Lung (tissue), 16 donors: ENCODE results near the gene MINDY3. TPM values are rescaled to one million over a fixed set of nuclear protein-coding genes. Genes with fewer than 3 reads are reported as not detected.
A peak's percentile ranks its signal among the peaks of the same experiment; 100 is the strongest.

Experiments
- ATAC-seq: fragments of 200-7000 bp; cut with Tn5 transposase; one replicate; pipeline ENCODE4 v1.9.1; 2020; ENCODE audit warnings: moderate number of reproducible peaks; ENCODE audit not compliant: insufficient read depth, low FRiP score
- DNase-seq, 3 donors: peaks; one replicate each; pipeline ENCODE4 v3.0.0-alpha.2; 2013 to 2017
- H3K27ac ChIP-seq, 2 donors: one replicate each; pipeline ENCODE4 v1.5.1; 2013; ENCODE audit warnings: mild to moderate bottlenecking in 2 of 2, moderate library complexity in 2 of 2, control low read depth in 1 of 2, inconsistent platforms in 1 of 2, low read depth in 1 of 2, low read length in 1 of 2
- H3K27me3 ChIP-seq, 3 donors: one replicate each; pipeline ENCODE4 v1.5.1; 2013; ENCODE audit warnings: low read length in 2 of 3; ENCODE audit not compliant: control insufficient read depth in 3 of 3, insufficient read depth in 3 of 3
- H3K36me3 ChIP-seq, 4 donors: one replicate each; pipeline ENCODE4 v1.5.1; 2013; ENCODE audit warnings: low read length in 4 of 4, mild to moderate bottlenecking in 1 of 4, moderate library complexity in 1 of 4; ENCODE audit not compliant: control insufficient read depth in 4 of 4, insufficient read depth in 4 of 4
- H3K4me1 ChIP-seq, 5 donors: one replicate each; pipeline ENCODE4 v1.5.1; 2013; ENCODE audit warnings: low read length in 5 of 5, mild to moderate bottlenecking in 2 of 5, moderate library complexity in 1 of 5; ENCODE audit not compliant: control insufficient read depth in 5 of 5, insufficient read depth in 5 of 5
- H3K4me3 ChIP-seq: one replicate; pipeline ENCODE4 v1.5.1; 2013; ENCODE audit warnings: mild to moderate bottlenecking, control low read depth, moderate library complexity
- H3K9ac ChIP-seq, 2 donors: one replicate each; pipeline ENCODE4 v1.5.1; 2013; ENCODE audit warnings: low read length in 2 of 2, control low read depth in 1 of 2; ENCODE audit not compliant: insufficient read depth in 1 of 2
- H3K9me3 ChIP-seq, 4 donors: one replicate each; pipeline ENCODE4 v1.5.1; 2013; ENCODE audit warnings: low read length in 3 of 4, mild to moderate bottlenecking in 1 of 4, moderate library complexity in 1 of 4; ENCODE audit not compliant: control insufficient read depth in 4 of 4, insufficient read depth in 3 of 4
- WGBS, 2 donors: extraction: QIAGEN DNeasy Blood & Tissue Kit; methylation state at CpG; one replicate each; pipeline ENCODE4 v1.1.7; 2013; 5-methylcytosine and 5-hydroxymethylcytosine counted together
- long read RNA-seq, 5 donors: transcript quantifications; one replicate each; lab custom pipeline, GENCODE V29; 2026
- polyA plus RNA-seq, 2 donors: library from polyadenylated mRNA; stranded (reverse); fragments of 200-250 nt; gene quantifications; one replicate each; pipeline ENCODE4 v1.2.1, GENCODE V29; 2013
- total RNA-seq, 2 donors: library from RNA; depleted of rRNA in 1 of 2; stranded (reverse); fragments of >200 nt in 1 of 2; gene quantifications; one replicate each; pipeline ENCODE4 v1.2.1, GENCODE V29; 2014 to 2021
- TF ChIP-seq, protein P1 (sequence below): IDR thresholded peaks from 2 replicates; pipeline ENCODE4 v1.5.1; 2012; ENCODE audit warnings: mild to moderate bottlenecking; ENCODE audit errors: control extremely low read depth, extremely low read depth
- donor health status: control.
- donor health status: control.
- donor health status: Bipolar disorder and iron deficiency.
- donor health status: healthy.
- donor health status: DM: yes; HTN: yes; CAD: no.

MINDY3 gene
- 10 to 100 TPM; 20.4 to 61.7 TPM for total RNA-seq
- 10 to 100 TPM; 13.9 to 28.9 TPM for polyA plus RNA-seq
- long read RNA-seq, donor 1, partial matches to known transcripts = 0 of 3 reads
- long read RNA-seq, donor 1, other reads (novel, unspliced or antisense) = 0 of 3 reads
- long read RNA-seq, donor 2 = 0 reads
- long read RNA-seq, donor 3, partial matches to known transcripts = 0 of 2 reads
- long read RNA-seq, donor 3, other reads (novel, unspliced or antisense) = 0 of 2 reads
- long read RNA-seq, donor 4, partial matches to known transcripts = 0 of 1 reads
- long read RNA-seq, donor 4, other reads (novel, unspliced or antisense) = 0 of 1 reads
- long read RNA-seq, donor 5, partial matches to known transcripts = 0 of 6 reads
- long read RNA-seq, donor 5, other reads (novel, unspliced or antisense) = 0 of 6 reads

DNA sequence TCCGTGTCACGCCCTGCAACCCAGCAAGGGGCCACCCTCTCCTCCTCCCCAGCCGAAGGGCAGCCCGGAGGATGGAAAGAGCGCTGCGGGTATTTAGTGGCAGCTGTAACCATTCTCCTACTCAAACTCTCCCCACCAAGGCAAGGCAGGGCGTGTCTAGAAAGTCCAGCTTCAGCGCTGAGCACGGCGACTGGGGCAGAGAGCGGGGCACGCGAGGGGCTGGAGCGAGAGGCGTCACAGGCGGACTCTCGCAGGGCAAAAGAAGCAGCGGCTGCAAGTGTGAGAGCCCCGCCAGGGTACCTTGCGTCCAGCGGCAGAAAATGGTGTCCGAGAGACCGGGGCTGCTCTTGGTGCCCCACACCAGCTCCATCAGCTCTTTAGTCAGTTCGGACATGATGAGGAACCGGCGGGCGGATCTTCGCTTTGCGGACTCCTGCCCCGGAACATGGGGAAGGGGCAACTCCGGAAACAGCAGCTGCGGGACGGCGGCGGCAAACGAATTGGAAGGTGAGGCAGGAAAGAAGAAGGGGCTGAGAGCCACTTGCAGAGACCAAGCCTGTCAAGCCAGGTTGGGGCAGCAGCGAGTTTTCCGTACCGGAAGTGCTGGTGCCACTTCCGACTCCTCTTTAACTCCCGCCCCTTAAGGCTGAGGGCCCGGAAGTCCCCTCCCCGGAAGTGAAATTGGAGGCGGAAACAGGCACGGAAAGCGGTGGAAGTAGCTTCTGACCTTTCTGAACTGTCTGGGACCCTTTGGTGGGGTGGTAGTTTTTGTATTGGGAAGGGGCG is at the start of gene MINDY3:
Gene MINDY3, minus strand, starts transcription at position 602 of the 786 bp plus-strand sequence. Its CDS starts 208 bp downstream, at position 394.
- Histone ChIP-seq H3K4me1 (peaks cover 0 to 21% (median 5%) of the 10 kb centered on the region in 5 donors), H3K27ac (peak within 1 kb of the TSS; percentile 77 to 79), H3K4me3 (peak within 1 kb of the TSS; percentile 73), H3K9ac (peak within 1 kb of the TSS; percentile 42 to 48), H3K36me3 (no peaks in the 10 kb centered on the region), H3K9me3 (peaks cover 0 to 3% (median 0%) of the 10 kb centered on the region in 4 donors), H3K27me3 (peaks cover 0 to 24% (median 23%) of the 10 kb centered on the region in 3 donors)
- TF ChIP-seq, protein P1, sequence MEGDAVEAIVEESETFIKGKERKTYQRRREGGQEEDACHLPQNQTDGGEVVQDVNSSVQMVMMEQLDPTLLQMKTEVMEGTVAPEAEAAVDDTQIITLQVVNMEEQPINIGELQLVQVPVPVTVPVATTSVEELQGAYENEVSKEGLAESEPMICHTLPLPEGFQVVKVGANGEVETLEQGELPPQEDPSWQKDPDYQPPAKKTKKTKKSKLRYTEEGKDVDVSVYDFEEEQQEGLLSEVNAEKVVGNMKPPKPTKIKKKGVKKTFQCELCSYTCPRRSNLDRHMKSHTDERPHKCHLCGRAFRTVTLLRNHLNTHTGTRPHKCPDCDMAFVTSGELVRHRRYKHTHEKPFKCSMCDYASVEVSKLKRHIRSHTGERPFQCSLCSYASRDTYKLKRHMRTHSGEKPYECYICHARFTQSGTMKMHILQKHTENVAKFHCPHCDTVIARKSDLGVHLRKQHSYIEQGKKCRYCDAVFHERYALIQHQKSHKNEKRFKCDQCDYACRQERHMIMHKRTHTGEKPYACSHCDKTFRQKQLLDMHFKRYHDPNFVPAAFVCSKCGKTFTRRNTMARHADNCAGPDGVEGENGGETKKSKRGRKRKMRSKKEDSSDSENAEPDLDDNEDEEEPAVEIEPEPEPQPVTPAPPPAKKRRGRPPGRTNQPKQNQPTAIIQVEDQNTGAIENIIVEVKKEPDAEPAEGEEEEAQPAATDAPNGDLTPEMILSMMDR = no peak
- DNase-seq = peak; percentile 87 to 94 (median 89)
- peak; percentile 86 for ATAC-seq
- WGBS, 2 donors = 0 to 1% methylated on average over 47 of the region's 47 CpGs

DNA sequence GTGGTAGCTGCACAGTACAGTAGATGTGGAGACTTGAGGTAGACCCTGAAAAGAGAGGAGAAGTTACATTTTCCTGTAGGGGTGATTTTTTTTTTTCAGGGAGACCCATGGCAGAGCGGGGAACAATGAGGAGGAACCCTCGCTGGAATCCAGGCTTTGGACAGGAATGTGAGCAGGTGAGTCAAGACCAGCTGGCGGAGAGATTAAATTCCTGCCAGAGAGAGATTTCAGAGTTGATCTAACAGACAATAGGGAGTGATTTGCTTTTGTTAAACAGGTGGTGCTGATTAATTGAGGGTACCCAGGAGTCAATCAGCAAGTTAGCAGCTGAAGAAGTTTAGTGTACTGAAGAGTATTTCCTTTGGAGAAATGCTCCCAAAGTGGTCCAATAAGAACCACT is 41.6 kb upstream of the MINDY3 start:
- TF ChIP-seq, protein P1 = no peak
- Histone ChIP-seq H3K27me3 (peaks cover 0 to 2% (median 0%) of the 10 kb centered on the region in 3 donors), H3K9me3 (no peaks in the 10 kb centered on the region), H3K4me3 (no peak overlapping the region), H3K4me1 (no peaks in the 10 kb centered on the region), H3K27ac (no peak overlapping the region), H3K9ac (no peak overlapping the region), H3K36me3 (no peaks in the 10 kb centered on the region)
- WGBS, 2 donors = 59 to 76% methylated on average over 3 of the region's 3 CpGs
- no peak for DNase-seq
- no peak for ATAC-seq

DNA sequence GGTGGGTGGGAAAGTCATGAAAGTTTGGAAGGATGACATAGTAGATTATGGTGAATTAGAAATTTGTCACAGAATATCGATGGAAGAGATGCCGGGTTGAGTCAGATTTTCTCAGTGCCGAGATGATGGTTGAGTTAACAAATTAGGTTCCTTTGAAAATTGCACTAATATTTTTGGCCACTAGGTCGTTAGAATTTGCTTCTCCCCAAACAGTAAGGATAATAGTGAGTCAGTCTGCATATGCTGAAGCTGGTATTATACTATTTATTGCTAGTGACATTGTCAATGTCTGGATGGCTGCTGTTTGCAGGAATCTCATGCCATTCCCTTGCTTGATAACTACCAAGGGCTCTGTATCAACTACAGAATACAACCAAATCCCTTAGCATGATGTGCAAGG is 37.7 kb upstream of the MINDY3 start:
- TF ChIP-seq, protein P1 = no peak
- Histone ChIP-seq H3K4me1 (no peaks in the 10 kb centered on the region), H3K9me3 (no peaks in the 10 kb centered on the region), H3K4me3 (no peak overlapping the region), H3K9ac (no peak overlapping the region), H3K36me3 (no peaks in the 10 kb centered on the region), H3K27ac (no peak overlapping the region), H3K27me3 (peaks cover 0 to 5% (median 0%) of the 10 kb centered on the region in 3 donors)
- no peak for ATAC-seq
- DNase-seq = no peak
- 59 to 63% methylated on average over 4 of the region's 4 CpGs for WGBS, 2 donors
